GM18868 (cell line): Measurements from ENCODE around the gene CBX4.

Experiments
- ATAC-seq: cut with Tn5 transposase; IDR thresholded peaks from one replicate; pipeline ENCODE4 v1.9.1; 2021; ENCODE audit warnings: mild to moderate bottlenecking, moderate library complexity; ENCODE audit not compliant: unreplicated experiment

Gene CBX4

GRCh38 chr17:79791735-79792161 lies 47.5 kb downstream of the CBX4 start:
- no peak for ATAC-seq

GRCh38 chr17:79790805-79791734 lies 48.2 kb downstream of the CBX4 start:
- ATAC-seq = no peak

DNA sequence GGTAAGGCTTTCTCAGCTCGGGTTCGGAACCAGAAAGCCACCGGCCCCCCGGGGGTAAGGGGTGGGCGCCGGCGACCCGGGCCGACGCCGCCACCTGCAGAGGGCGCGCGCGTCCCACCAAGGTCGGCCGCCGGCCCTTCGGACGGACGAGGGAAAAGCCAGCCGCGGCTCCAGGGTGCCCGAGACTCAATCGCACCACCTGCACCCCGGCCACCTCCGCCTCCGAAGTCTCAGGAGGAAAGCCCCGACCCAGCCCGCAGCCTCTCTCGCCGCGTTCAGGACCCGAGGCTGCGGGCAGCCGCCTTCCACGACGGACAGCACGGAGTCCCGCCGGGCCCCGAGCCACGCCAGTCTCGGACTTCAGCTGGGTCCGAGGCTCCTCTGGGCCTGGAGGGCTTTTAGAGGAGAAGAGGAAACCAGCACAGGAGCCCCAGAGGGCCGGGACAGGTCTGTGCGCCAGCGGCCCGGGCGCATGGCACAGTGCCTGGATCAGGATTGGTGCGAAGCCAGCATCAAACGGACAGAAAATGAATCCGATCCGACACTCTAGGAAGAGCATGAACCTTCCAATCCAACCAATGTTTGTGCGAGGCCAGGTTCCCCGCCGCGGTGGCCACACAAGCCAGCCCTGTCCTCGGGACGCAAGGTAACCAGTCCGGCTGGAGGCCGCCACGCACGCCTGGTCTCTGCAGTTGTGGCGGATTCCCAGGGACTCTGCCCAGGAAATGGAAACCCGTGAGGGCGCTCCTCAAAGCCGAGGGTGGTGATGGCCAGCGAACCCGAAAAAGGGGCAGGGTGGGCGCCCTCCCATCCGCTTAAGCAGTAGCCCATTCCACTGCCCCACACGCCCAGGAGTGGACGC lies 49.1 kb downstream of the CBX4 start:
- ATAC-seq = no peak

- ATAC-seq = no peak
Measured at GRCh38 chr17:79788989-79789942, 50.0 kb downstream of the CBX4 start.

DNA sequence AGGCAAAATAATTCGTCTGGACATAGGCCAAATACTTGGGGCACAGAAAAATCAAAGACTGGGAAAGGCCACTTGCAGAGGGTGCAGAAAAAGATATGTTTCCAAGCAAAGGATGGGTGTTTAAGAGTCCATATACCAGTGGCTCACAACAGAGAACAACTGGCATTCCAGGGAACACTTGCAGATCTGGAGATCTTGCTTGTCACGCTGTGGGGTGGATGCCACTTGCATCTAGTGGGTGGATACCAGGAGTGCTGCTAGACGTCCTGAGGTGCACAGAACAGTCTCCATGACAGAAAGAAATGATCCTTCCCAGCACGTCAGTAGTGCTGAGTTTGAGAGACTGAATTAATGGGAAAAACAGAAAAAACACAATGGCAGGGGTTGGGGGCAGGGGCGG lies 50.8 kb downstream of the CBX4 start:
- no peak for ATAC-seq

DNA sequence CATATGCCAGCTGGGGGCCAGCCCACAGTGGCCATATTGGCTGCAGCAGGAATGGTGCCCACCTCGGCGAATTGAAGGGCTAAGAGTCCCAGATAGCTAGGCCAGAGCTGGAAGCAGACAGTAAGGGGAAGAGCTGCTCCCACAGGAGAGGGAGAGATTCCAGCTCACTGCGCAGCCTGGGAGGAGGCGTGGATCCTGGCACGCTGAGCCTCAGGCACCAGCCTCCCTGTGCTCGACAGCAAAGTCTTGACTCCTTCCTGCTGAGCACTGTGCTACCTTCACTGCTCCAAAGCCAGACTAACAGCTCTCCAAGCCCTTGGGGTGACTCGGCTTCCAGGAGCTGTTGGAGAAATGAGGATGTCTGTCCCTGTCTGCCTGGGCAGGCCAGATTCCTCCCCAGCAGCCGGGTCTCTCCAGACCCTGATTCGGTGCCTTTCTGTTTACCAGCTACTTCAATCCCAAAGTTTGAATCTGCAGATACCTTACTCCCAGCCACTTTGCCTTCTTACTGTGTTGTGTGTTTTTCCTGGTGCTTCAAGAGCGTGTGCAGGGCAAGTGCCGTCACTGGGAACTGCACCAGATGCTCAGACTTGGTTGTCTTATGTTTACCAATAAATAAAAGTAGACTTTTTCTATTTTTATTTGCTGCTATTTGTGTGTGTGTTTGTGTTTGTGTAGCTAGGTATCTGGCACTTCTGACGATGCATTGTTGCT lies 52.2 kb downstream of the CBX4 start:
- ATAC-seq = no peak

GRCh38 chr17:79785900-79786810 lies 53.1 kb downstream of the CBX4 start:
- no peak for ATAC-seq

DNA sequence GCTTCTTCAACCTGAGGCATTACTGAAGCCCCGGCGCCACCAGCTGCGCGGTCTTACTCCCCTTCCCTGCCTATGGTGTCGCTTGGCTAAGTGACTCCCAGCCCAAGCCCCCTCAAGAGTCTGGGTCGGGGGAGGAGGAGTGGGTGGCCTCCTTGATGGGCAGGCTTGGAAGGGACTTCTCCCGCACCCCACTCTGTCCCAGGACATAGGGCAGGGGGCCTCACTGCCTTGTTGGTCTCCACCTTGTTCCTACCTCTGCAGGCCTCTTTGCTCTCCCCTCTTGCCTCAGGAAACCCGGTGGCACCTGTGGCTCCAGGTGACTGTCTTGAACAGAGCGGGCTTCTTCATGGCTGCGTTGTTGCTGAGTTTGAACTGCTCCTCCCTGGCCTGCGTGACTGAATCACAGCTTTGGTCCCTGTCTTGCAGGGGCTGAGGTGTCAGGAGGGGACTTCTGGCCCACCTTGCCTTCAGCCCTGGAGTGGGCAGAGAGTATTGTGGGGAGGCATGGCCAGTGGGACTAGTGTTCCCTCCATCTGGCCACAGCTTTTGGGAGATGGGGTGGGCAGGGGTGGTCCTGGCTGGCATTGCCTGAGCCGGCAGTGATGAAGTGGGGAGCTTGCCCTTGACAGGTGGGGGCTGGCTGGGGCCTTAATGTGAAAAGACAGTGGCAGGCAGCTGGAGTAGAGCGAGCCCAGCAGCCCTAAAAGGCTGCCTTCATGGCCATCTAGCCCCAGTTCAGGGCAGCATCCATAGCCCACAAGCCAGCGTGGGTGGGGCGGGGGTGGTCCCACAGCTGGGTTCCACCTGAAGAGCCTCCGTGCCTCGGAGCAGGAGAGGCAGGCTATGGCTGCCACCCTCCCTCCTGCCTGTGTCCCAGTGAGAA lies 54.0 kb downstream of the CBX4 start:
- ATAC-seq = no peak

- ATAC-seq = no peak
Measured at GRCh38 chr17:79784353-79785016, 54.8 kb downstream of the CBX4 start.

GRCh38 chr17:79783891-79784290 lies 55.3 kb downstream of the CBX4 start:
- ATAC-seq = no peak
